Activated CD8-positive, alpha-beta memory T cell treated with anti-CD3 and anti-CD28 coated beads for 1 hour (primary cell): ENCODE measurements around the gene CLCF1.
A peak's percentile ranks its signal among the peaks of the same experiment; 100 is the strongest.
"Not testable (repeated sequence)": the region's sequence is repeated elsewhere in the genome, so short reads cannot be mapped to it uniquely, and the experiment has no call there.

Experiments used
- DNase-seq, 2 donors: peaks; one replicate each; pipeline ENCODE4 v3.0.0-alpha.2; 2020; ENCODE audit warnings: low read depth in 1 of 2; ENCODE audit errors: extremely low read depth in 1 of 2

CLCF1 gene

DNA sequence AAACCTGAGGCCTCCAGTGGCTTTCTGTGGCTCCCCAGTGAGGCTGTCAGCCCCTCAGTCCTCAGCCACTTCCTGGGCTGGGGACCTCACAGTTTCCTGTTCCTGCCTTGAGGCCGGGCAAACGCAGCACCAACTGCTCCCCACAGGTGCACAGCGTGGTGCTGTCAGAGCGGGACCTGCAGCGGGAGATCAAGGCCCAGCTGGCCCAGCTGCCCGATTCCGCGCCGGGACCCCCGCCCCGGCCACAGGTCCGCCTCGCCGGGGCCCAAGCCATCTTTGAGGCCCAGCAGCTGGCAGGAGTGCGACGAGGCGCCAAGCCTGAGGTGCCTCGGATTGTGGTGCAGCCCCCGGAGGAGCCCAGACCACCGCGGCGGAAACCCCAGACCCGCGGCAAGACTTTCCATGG is 35.9 kb upstream of the CLCF1 start:
- DNase-seq, result peak in 1 of 2 donors; percentile 52

DNA sequence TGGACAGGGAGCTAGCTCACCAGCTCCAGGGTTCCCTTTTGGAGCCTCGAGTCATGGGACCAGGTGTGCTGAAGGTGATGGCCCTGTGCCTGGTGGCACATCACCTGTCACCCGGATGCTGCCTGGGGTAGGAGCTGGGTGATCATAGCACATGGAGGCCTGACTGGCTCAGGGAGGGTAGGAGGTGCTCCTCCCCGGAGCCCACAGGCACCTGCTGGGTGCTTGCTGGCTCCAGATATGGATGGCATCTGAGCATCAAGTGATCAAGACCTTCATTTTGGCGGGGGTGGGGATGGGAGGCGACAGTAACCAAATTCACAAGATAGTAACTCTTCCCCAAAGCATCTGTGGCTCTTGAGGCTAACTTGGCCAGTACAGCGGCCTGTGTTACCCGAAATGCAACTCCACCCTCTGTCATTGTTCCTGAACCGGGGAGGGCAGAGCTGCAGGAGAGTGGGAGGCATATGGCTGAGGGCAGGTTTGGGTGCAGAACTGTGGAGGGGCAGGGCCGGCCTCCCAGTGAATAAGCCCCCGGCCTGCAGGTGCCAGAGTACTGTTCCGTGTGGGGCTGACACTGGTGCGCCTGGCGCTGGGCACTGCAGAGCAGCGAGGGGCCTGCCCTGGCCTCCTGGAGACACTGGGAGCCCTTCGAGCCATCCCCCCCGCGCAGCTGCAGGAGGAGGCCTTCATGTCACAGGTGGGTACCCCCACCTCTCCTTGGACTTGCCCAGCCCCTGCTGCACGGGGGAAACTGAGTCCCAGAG is 35.2 kb upstream of the CLCF1 start:
- DNase-seq, result no peak

DNA sequence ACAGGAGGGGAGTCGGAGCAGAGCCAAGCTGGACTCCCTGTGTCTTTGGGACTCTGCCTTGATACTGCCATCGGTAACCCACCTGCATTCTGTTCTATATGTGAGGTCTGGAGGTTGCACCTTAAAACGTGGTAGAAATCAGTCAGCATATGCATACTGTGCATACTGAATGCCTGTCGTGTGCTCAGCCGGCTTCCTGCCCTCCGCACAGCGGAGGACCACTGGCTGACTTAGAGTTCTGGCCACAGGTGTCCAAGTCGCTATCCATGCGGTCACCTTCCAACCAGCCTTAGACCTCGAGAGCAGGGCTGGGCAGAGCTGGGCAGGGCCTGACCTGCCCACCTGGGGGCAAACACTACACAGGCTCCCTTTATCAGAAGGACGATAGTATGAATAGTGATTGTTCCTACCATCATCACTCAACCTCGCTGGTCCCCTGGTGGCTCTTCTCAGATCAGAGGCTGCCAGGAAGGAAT is 34.3 kb upstream of the CLCF1 start:
- no peak for DNase-seq

DNA sequence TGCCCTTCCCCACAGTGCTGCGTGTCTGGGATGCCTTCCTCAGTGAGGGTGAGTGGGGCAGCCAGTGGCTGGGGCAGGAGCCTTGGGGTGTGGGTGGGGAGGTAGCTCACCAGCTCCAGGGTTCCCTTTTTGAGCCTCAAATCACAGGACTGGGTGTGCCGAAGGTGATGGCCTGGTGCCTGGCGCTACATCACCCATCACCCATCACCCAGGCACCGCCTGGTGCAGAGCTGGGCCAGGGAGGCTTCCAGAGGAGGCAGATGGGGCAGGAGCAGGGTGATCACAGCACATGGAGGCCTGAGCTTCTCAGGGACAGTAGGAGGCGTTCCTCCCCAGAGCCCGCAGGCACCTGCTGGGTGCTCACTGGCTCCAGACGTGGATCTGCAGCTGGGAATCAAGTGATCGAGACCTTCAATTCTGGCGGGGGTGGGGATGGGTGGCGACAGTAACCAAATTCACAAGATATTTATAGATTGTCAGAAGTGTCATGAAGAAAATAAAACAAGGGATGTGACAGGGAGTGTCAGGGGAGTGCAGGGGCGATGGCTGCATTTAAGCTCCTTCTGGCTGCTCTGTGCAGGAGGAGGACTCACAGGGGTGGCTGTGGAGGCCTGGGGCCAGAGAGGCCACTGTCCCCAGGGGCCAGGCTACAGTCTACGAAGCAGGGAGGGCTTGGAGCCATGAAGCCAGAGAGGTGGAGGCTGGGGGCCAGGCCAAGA is 33.7 kb upstream of the CLCF1 start:
- no peak for DNase-seq

DNA sequence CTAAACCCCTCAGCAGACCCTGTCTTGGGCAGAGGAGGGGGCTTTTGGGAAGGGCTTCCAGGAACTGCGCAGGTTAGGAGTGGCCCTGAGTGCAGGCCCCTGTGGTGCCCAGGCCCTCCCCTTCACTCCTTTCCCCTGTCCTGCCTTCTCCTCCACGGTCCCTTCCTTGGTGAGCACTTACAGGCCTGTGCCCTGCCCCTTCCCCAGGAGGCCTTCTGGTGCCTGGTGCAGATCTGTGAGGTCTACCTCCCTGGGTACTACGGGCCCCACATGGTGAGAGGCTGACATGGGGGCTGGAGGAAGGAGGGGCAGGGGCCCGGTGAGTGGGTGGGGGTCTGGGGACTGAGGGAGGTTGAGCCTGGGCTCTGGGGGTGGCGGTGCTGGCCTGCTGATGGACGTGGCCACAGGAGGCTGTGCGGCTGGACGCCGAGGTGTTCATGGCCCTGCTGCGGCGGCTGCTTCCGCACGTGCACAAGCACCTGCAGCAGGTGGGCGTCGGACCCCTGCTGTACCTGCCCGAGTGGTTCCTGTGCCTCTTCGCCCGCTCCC is 33.1 kb upstream of the CLCF1 start:
- DNase-seq, result no peak

DNA sequence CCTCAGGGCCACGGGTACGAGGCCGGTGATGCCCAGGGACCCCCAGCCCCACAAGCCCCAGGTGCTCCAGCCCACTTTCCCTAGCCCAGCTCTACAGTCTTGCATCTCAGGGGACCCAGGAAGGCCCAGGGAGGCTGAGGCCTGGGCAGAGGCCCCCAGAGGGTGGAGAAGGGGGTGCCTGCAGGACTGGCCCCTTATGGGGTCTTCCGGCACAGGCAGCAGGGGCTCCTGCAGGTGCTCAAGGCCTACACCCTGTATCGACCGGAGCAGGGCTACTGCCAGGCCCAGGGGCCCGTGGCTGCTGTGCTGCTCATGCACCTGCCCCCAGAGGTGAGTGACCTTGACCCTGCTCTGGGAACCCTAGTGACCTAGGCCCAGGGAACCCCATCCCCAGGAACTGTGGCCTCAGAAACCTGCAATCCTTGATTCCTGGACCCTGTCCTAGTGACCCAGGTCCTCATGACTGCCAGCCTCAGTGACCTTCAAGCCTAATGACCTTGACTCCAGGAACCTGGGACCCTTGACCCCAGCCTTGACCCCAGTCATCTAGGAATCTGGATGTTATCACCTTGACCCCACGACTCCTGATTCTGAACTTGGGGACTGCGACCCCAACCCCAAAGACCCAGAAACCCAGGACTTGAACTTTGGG is 32.4 kb upstream of the CLCF1 start:
- DNase-seq, result no peak

DNA sequence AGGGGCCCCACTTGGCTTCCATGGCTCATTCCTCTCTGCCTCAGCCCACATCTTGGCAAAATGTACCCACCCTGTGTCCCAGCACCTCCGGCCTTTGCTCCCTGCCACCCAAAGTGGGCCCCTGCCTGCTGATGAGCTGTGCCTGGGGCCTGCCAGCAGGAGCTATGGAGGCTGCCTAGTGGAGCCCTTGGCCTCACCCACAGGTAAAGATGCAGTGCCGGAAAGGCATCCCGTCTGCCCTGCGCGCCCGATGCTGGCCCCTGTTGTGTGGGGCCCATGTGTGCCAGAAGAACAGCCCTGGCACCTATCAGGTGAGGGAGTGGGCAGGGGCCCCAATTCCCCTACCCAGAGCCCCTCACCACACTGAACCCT is 31.8 kb upstream of the CLCF1 start:
- no peak for DNase-seq

DNA sequence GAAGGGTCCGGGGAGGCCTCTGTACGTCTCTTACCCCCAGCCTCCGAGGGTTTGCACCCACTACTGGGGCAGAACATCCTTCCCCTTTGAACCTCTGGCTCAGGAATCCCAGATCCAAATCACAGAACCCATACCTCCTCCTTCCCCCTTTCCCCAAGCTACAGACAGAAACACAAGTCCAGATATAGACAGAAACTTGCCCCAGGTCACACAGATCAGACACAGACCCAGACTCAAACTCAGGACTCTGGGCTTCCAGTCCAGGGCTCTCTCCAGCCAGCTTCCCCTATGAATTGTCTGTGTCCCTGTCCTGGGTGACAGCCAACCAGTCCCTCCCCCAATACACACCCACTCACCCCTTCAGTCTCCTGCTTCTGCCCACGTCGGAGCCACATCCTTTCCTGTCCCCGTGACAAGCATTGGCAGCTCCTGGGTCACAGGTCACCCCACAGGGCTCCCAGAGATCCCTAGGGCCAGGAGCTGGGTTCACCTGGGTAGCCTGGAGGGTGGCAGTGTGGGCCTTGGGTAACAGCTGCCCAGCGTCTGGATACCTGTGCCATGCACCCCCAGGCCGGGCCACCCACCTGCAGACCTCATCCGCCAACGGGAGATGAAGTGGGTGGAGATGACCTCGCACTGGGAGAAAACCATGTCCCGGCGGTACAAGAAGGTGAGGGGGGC is 31.3 kb upstream of the CLCF1 start:
- DNase-seq, result no peak

DNA sequence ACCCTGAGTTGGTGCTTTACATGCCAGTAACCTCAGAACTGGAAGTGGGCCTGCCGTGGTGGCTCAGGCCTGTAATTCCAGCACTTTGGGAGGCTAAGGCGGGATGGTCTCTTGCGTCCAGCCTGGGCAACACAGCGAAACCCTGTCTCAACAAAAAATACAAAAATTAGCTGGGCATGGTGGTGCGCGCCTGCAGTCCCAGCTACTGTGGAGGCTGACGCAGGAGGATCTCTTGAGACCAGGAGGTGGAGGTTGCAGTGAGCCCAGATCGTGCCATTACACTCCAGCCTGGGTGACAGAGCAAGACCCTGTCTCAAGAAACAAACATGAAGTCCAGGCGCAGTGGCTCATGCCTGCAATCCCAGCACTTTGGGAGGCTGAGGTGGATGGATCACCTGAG is 29.7 kb upstream of the CLCF1 start:
- not testable (repeated sequence) for DNase-seq

DNA sequence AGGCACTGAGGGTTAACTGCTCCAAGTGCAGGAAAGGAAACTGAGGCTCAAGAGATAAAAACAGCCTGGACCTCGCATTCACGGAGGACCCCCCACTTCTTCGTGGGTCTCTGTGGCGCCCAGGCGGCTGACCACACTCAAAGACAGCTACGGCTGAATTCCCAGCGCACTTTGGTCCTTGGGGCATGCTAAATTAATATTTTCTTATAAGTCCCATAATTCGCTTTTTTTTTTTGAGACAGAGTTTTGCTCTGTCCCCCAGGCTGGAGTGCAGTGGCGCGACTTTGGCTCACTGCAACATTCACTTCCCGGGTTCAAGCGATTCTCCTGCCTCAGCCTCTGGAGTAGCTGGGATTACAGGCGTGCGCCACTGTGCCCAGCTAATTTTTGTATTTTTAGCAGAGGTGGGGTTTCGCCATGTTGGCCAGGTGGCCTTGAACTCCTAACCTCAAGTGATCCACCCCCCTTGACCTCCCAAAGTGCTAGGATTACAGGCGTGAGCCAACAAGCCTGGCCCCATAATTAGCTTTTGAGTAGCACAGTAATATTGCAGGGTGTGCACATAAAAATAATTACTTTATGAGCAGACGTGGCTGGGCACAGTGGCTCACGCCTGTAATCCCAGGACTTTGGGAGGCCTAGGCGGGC is 28.9 kb upstream of the CLCF1 start:
- not testable (repeated sequence) for DNase-seq

DNA sequence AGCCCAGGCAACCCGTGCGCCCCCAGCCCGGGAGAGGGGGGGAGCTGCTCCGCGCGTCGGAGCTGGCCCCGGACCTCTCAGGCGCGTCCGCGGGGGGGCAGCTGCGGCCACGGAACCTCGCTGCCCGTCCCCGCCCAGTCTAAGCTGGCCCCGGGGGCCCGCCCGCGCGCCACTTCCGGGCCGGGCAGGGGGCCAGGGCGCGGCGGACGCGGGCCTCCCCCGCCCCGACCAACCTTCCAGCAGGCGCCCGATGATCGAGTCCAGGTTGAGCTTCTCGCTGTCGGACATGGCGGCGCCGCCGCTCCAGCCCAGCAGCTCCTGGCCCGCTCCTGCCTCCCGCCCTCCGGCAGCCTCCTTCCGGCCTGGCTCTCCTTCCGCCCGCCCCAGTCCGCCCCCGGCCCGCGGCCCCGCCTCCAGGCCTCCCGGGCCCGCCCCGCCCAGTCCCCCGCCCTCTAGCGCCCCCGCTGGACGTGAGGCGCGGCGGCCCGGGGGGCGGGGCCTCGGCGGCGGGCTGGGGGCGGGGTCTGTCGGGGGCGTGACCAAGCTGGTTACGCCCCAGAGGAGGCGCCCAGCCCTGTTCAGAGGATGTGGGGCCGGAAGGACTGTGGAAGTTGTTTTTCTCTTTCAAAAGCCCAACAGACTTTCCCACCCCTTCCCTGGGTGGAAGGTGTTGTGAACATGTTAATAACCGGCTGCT is 28.2 kb upstream of the CLCF1 start, which contains the start of gene PPP1CA:
Gene PPP1CA, minus strand, starts transcription at position 364 of the 697 bp plus-strand sequence. Its CDS starts 76 bp downstream, at position 288.
- DNase-seq, result peak; percentile 73 to 92

DNA sequence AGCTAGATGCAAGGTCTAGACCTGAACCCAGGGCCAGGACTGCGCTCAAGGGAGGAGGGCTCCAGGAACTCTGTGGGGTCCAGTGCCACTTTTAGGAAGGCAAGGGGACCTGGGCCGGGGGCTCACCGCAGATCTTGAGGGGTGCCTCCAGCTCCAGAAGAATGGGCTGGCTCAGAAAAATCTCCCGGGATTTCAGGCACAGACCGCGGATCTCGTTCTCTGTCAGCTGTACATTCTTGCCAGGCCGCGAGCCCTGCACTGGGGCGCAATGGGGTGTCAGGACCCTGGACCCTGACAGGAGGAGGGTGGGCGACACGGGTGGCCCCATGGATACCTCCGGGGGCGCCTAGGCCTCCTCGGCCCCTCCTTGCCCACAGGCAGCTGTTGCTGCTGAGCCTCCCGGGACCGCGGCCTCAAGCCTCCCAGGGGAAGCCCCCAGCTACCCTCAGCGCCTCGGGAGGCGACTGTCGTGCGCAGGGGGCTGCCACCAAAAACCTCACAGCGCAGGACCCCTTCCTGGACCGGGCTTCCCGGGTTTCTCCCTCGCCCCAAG is 27.6 kb upstream of the CLCF1 start:
- no peak for DNase-seq

DNA sequence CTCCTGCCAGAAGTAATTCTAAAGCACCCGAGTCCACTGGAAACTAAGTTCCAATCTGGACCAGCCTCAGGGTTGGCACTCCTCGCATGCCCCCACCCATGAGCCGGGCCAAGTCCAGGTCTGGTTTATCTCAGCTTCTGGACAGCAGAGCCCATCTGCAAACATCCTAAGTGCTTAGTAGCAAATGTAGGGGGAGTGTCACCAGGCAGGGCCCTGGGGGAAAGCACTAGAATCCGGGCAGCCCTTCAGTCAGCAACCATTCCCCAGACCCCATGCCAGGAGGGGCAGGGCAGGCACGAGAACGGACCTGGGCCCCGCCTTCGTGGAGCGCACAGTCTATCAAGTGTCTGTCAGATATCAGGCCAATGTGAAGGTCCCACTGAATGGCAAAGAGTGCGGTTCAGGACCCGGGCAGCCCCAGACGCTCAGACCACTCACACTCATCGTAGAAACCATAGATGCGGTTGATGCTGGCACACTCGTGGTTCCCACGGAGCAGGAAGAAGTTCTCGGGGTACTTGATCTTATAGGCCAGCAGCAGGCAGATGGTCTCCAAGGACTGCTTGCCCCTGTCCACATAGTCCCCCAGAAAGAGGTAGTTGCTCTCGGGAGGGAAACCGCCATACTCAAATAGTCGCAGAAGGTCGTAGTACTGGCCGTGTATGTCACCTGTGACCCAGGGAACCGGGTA is 27.0 kb upstream of the CLCF1 start:
- no peak for DNase-seq

DNA sequence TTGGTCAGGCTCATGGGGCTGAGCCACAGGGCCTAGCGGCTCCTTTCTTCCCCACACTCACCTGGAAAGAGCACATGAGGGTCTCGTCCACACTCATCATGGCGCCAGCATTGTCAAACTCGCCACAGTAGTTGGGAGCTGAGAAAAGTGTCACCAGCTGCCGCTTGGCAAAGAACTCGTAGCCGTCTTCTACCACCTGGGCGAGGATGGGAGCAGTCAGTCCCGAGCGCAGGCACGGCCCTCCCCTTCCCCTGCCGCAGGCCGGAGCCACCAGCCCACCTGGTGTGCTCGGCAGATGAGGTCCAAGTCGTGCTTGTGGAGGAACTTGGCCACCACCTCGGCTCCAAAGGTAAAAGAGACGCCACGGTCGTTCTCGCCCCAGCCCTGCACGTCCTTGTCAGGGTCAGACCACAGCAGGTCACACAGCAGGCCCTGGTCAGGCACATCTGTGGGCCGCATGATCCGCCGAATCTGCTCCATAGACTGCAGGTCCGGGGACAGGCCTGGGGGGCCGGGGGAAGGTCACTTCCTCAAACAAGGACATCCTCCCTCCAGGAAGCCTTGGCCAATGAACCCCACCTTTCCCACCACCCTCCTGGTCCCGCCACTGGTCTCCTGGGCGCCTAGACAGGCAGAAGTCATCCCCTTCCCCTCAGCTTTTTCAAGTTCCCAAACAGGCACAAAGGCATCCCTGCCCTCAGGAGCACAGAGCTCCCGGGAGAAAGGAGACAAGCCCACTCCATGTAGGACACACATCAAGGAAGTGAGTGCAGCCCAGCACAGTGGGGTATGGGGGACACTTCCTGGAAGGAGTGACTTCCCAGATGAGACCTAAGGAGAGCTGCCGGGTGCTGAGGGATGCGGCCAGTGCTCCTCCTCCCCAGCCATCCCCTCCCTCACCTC is 25.5 kb upstream of the CLCF1 start:
- DNase-seq, result no peak

DNA sequence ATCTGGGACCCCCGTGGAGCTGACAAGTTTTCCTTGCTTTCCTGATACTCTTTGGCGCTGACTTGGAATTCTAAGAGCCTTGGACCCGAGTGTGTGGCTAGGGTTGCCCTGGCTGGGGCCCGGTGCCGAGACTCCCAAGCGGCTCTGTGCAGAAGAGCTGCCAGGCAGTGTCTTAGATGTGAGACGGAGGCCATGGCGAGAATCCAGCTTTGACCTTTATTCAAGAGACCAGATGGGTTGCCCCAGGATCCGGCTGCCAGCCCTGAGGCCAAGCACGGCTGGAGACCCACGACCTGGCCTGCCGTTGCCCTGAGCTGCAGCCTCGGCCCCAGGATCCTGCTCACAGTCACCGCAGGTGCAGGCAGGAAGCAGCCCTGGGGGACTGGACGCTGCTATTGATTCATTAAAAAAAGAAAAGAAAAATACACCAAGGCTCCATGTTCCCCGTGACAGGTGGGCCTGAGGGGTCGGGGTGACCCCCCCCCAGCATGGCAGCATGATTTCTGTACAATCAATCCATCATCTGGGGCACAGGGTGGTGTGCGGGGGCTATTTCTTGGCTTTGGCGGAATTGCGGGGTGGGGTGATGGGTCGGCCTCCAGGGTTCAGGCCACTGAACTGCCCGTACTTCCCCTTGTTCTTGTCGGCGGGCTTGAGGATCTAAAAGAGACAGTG is 24.7 kb upstream of the CLCF1 start:
- DNase-seq, result no peak

DNA sequence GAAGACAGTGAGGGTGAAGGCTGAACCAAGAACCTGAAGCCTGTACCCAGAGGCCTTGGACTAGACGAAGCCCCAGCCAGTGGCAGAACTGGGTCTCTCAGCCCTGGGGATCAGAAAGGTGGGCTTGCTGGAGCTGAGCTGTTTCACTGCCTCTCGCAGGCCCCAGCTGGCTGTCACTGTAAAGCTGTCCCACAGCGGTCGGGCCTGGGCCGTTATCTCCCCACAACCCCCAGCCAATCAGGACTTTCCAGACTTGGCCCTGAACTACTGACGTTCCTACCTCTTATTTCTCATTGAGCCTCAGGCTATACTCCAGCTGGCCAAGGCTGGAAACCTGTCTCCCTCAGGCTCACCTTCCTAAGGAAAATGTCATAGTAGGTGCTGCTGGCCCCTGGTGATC is 24.1 kb upstream of the CLCF1 start:
- DNase-seq, result no peak
